Caco-2 (cell line): ENCODE data around the gene CRB1. TPM values are rescaled to one million over a fixed set of nuclear protein-coding genes. Genes with fewer than 3 reads are reported as not detected.

ENCODE experiments used
- BruUV-seq: library from RNA; stranded (reverse); fragments of 400-500 nt; replicated peaks from 2 replicates; lab custom pipeline; 2021; lab: Mats Ljungman, UMichigan
- CTCF ChIA-PET: fragments of 300-600 bp; sonication (Branson Sonifier 250); formaldehyde crosslinking; loops from one replicate; lab custom pipeline; 2022; ENCODE audit warnings: antibody characterized with exemption; lab: Charles Lee
- POLR2A ChIA-PET: fragments of 300-600 bp; sonication (Branson Sonifier 250); formaldehyde crosslinking; loops from one replicate; lab custom pipeline; 2022; ENCODE audit warnings: antibody characterized with exemption; lab: Charles Lee
- DNase-seq, 2 experiments: peaks; one replicate each; pipeline versions ENCODE4 v3.0.0 to v3.0.0-alpha.2; 2020 to 2022
- H3K27me3 ChIP-seq: replicated peaks from 2 replicates; pipeline ENCODE4 v1.6.0; 2011; ENCODE audit warnings: low read length; ENCODE audit not compliant: control insufficient read depth, insufficient read depth
- H3K36me3 ChIP-seq: 2 replicates; pipeline ENCODE4 v1.5.1; 2011; ENCODE audit warnings: low read length; ENCODE audit not compliant: control insufficient read depth, insufficient read depth
- H3K4me1 ChIP-seq: fragments of 250-450 bp; sonication (Bioruptor Pico); 2 replicates; pipeline ENCODE4 v1.5.1; 2020; ENCODE audit warnings: mild to moderate bottlenecking
- H3K4me3 ChIP-seq: 2 replicates; pipeline ENCODE4 v1.5.1; 2011; ENCODE audit warnings: low read depth, mild to moderate bottlenecking, control low read depth, low read length
- H3K9me3 ChIP-seq: fragments of 250-450 bp; sonication (Bioruptor Pico); 2 replicates; pipeline ENCODE4 v1.5.1; 2020; ENCODE audit warnings: mild to moderate bottlenecking, moderate library complexity
- H3K27ac Mint-ChIP-seq: one replicate; pipeline ENCODE4 v1.8.0; 2022; ENCODE audit warnings: mixed read lengths; ENCODE audit not compliant: unreplicated experiment
- H3K27me3 Mint-ChIP-seq: one replicate; pipeline ENCODE4 v1.8.0; 2022; ENCODE audit warnings: mixed read lengths; ENCODE audit not compliant: insufficient read depth, unreplicated experiment
- H3K36me3 Mint-ChIP-seq: one replicate; pipeline ENCODE4 v1.8.0; 2022; ENCODE audit warnings: mild to moderate bottlenecking, mixed read lengths; ENCODE audit not compliant: insufficient read depth, unreplicated experiment
- H3K4me1 Mint-ChIP-seq: one replicate; pipeline ENCODE4 v1.8.0; 2022; ENCODE audit warnings: low read depth, mixed read lengths; ENCODE audit not compliant: unreplicated experiment
- H3K4me3 Mint-ChIP-seq: one replicate; pipeline ENCODE4 v1.8.0; 2022; ENCODE audit warnings: mild to moderate bottlenecking, moderate library complexity, mixed read lengths; ENCODE audit not compliant: unreplicated experiment
- H3K9me3 Mint-ChIP-seq: one replicate; pipeline ENCODE4 v1.8.0; 2022; ENCODE audit warnings: mixed read lengths; ENCODE audit not compliant: unreplicated experiment
- intact Hi-C: fragments of 100-400 bp; cut with micrococcal nuclease; formaldehyde crosslinking; loops from one replicate; pipeline ENCODE4 v1.10.0; 2022; ENCODE audit not compliant: unreplicated experiment
- total RNA-seq: library from RNA; stranded (reverse); gene quantifications from 2 replicates; pipeline ENCODE4 v1.2.3, GENCODE V29; 2022
- TF ChIP-seq, protein P1 (sequence below), 2 experiments: fragments of 200-600 bp in 1 of 2; IDR thresholded peaks; 1 replicate in 1 of 2; 2 replicates in 1 of 2; pipeline versions ENCODE4 v1.5.1 to v1.8.0; 2011 to 2022; ENCODE audit warnings: antibody characterized with exemption in 1 of 2, control low read depth in 1 of 2, inconsistent platforms in 1 of 2, low read depth in 1 of 2, low read length in 1 of 2, mild to moderate bottlenecking in 1 of 2, moderate library complexity in 1 of 2; ENCODE audit not compliant: insufficient read depth in 1 of 2, severe bottlenecking in 1 of 2, unreplicated experiment in 1 of 2

Gene CRB1
- total RNA-seq, 1 experiment from 2014 or later, result not detected

DNA sequence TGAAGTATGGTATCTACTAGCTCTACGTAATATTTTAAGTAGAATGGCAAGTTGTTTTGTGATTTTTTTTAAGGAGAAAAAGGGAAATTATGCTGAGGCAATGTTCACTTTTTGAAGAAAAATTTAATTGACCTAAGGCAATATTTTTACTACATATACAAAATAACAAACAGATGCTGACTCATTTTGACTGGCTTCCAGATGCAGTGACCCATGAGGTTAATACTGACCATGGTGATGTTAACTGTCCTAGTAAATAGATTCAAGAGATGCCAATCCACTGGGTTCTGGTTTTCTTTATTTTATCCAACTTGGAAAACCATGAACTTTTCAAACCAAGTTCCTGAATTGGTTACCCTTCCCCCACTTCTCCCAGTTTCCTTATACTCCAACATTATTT lies 154.9 kb downstream of the CRB1 start:
- intact Hi-C loops, result no loop called here
- Mint-ChIP-seq H3K36me3 (no peaks in the 10 kb centered on the region), H3K27me3 (peaks cover 3% of the 10 kb centered on the region), H3K27ac (no peak overlapping the region), H3K4me1 (no peaks in the 10 kb centered on the region), H3K9me3 (no peaks in the 10 kb centered on the region), H3K4me3 (no peak overlapping the region)
- Histone ChIP-seq H3K27me3 (no peaks in the 10 kb centered on the region; the same call in 1 of the 2 replicates), H3K9me3 (no peaks in the 10 kb centered on the region), H3K4me1 (no peaks in the 10 kb centered on the region), H3K36me3 (no peaks in the 10 kb centered on the region), H3K4me3 (no peak overlapping the region)
- no TSS peak for BruUV-seq
- TF ChIP-seq, protein P1, sequence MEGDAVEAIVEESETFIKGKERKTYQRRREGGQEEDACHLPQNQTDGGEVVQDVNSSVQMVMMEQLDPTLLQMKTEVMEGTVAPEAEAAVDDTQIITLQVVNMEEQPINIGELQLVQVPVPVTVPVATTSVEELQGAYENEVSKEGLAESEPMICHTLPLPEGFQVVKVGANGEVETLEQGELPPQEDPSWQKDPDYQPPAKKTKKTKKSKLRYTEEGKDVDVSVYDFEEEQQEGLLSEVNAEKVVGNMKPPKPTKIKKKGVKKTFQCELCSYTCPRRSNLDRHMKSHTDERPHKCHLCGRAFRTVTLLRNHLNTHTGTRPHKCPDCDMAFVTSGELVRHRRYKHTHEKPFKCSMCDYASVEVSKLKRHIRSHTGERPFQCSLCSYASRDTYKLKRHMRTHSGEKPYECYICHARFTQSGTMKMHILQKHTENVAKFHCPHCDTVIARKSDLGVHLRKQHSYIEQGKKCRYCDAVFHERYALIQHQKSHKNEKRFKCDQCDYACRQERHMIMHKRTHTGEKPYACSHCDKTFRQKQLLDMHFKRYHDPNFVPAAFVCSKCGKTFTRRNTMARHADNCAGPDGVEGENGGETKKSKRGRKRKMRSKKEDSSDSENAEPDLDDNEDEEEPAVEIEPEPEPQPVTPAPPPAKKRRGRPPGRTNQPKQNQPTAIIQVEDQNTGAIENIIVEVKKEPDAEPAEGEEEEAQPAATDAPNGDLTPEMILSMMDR (IDR thresholded peaks at IDR 0.05; ENCODE audit: insufficient read depth in 1 of 2, low read depth in 1 of 2, low read length in 1 of 2, severe bottlenecking in 1 of 2, unreplicated experiment in 1 of 2), result no peak
- POLR2A ChIA-PET, result no interaction called here
- no peak for DNase-seq
- CTCF ChIA-PET, result no interaction called here

DNA sequence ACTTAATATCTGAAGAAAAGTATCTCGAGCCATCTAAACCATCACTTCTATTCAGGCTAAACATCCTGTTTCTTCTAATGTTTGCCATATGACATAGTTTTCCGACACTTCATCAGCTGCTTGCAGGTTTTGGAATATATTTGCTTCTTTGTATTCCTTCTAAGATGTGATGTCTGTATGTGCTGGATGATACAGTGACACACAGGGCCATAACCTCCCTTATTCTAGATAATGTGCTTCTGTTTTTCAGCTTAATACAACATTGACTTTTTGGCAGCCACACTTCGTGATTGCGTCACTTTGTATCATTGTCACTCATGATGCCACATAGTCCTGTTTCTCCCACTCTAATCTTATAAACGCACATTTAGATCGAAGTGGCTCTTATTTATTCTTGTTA lies 156.3 kb downstream of the CRB1 start:
- BruUV-seq, result no TSS peak
- no peak for DNase-seq
- Histone ChIP-seq H3K4me1 (no peaks in the 10 kb centered on the region), H3K36me3 (no peaks in the 10 kb centered on the region), H3K9me3 (no peaks in the 10 kb centered on the region), H3K27me3 (no peaks in the 10 kb centered on the region; the same call in 1 of the 2 replicates), H3K4me3 (no peak overlapping the region)
- Mint-ChIP-seq H3K4me1 (no peaks in the 10 kb centered on the region), H3K27me3 (peaks cover 3% of the 10 kb centered on the region), H3K9me3 (no peaks in the 10 kb centered on the region), H3K36me3 (no peaks in the 10 kb centered on the region), H3K4me3 (no peak overlapping the region), H3K27ac (no peak overlapping the region)
- TF ChIP-seq, protein P1 (IDR thresholded peaks at IDR 0.05; ENCODE audit: insufficient read depth in 1 of 2, low read depth in 1 of 2, low read length in 1 of 2, severe bottlenecking in 1 of 2, unreplicated experiment in 1 of 2), result no peak
- intact Hi-C loops, result no loop called here
- POLR2A ChIA-PET, result no interaction called here
- CTCF ChIA-PET, result no interaction called here

DNA sequence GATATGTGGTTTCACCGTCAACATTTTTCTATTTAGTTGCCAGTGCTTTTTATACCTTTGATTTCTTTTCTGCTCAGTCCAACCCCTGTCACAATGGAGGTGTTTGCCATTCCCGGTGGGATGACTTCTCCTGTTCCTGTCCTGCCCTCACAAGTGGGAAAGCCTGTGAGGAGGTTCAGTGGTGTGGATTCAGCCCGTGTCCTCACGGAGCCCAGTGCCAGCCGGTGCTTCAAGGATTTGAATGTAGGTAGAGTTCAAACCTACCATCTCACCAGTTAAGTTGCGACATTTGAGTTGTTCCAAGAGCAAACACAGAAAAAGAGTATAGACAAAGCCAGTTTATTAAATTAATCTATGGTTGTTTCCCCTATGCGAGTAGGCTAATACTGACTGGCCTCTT lies 161.3 kb downstream of the CRB1 start:
- H3K36me3 ChIP-seq, result no peaks in the 10 kb centered on the region
- no peak overlapping the region for H3K4me3 ChIP-seq
- no peak overlapping the region for H3K4me3 Mint-ChIP-seq
- H3K27me3 ChIP-seq, result no peaks in the 10 kb centered on the region; the same call in 1 of the 2 replicates
- H3K27ac Mint-ChIP-seq, result no peak overlapping the region
- H3K27me3 Mint-ChIP-seq, result peaks cover 8% of the 10 kb centered on the region
- no peaks in the 10 kb centered on the region for H3K36me3 Mint-ChIP-seq
- no peaks in the 10 kb centered on the region for H3K9me3 Mint-ChIP-seq
- no peaks in the 10 kb centered on the region for H3K9me3 ChIP-seq
- no peaks in the 10 kb centered on the region for H3K4me1 Mint-ChIP-seq
- TF ChIP-seq, protein P1 (IDR thresholded peaks at IDR 0.05; ENCODE audit: insufficient read depth in 1 of 2, low read depth in 1 of 2, low read length in 1 of 2, severe bottlenecking in 1 of 2, unreplicated experiment in 1 of 2), result no peak
- BruUV-seq, result no TSS peak
- ChIA-PET POLR2A (no interaction called here), CTCF (no interaction called here)
- H3K4me1 ChIP-seq, result no peaks in the 10 kb centered on the region
- intact Hi-C loops, result no loop called here
- no peak for DNase-seq
